Nephron (organoid): Measurements from ENCODE around the gene ATG2A.

Experiments
- H3K27ac Mint-ChIP-seq, 3 experiments: 2 replicates each; pipeline ENCODE4 v1.8.0; 2020; ENCODE audit warnings: mixed read lengths in 3 of 3, mild to moderate bottlenecking in 2 of 3, moderate library complexity in 1 of 3
- H3K27me3 Mint-ChIP-seq: 2 replicates; pipeline ENCODE4 v1.8.0; 2021; ENCODE audit warnings: low read depth, mild to moderate bottlenecking, moderate library complexity, mixed read lengths
- H3K36me3 Mint-ChIP-seq: 2 replicates; pipeline ENCODE4 v1.8.0; 2020; ENCODE audit warnings: low read depth, mixed read lengths
- H3K4me1 Mint-ChIP-seq: 2 replicates; pipeline ENCODE4 v1.8.0; 2020; ENCODE audit warnings: mixed read lengths
- H3K4me3 Mint-ChIP-seq, 3 experiments: 2 replicates each; pipeline ENCODE4 v1.8.0; 2020; ENCODE audit warnings: mild to moderate bottlenecking in 3 of 3, mixed read lengths in 3 of 3, moderate library complexity in 2 of 3
- H3K9me3 Mint-ChIP-seq: 2 replicates; pipeline ENCODE4 v1.8.0; 2020; ENCODE audit warnings: mixed read lengths
- TF ChIP-seq, protein P1 (sequence below), 3 experiments: fragments of 200-600 bp; sonication (generic); IDR thresholded peaks; one replicate each; pipeline ENCODE4 v1.5.0; 2021; ENCODE audit warnings: antibody characterized with exemption in 3 of 3; ENCODE audit not compliant: unreplicated experiment in 3 of 3

ATG2A gene

DNA sequence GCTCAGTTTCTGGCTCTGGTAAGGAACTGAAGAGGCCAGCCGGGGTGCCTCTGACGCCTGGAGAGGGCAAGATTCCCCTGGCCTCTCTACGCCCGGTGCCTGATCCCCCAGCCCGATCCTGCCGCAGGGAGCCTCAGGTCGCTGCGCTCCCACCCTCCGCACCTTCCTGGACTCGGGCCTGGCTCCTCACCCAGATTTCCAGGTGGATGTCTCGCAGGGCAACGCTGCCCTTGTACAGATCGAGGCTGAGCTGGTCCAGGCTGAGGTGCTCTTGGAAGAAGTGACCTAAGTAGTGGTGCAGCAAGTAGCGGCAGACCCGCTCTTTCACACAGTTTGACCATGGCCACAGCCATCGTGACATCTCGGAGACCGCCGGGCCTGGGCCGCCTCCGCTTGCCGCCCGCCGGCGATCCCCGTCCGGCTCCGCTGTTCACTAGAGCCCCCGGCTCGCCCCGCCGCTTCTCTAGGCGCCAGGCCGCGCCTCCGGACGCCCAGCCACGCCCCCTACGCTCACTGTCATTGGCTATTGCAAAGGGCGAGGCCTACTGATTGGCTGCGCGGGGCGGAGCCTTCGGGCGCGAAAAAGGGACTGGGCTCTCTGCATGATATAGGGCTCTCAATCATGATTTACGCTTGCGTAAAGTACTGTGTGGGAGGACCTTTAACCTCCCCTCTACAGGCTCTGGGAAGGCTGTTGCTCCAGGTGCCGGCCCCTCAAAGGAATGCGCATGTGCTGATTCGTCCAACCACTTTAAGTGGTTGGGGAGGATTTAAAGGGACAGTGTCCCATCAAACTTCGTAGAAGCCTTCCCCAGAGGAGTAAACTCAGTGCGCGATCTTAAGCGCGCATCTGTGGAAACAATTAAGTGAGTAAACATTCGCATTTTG is at the start of gene ATG2A:
Gene ATG2A, minus strand, starts transcription at position 435 of the 888 bp plus-strand sequence. Its CDS starts 74 bp downstream, at position 361.
- Mint-ChIP-seq H3K27ac (peak within 1 kb of the TSS; percentile 98 to 99 (median 99)), H3K27me3 (no peaks in the 10 kb centered on the region), H3K4me1 (peaks cover 15% of the 10 kb centered on the region), H3K36me3 (peaks cover 8% of the 10 kb centered on the region), H3K4me3 (peak within 1 kb of the TSS; percentile 90 to 92 (median 91)), H3K9me3 (no peaks in the 10 kb centered on the region)
- TF ChIP-seq, protein P1, sequence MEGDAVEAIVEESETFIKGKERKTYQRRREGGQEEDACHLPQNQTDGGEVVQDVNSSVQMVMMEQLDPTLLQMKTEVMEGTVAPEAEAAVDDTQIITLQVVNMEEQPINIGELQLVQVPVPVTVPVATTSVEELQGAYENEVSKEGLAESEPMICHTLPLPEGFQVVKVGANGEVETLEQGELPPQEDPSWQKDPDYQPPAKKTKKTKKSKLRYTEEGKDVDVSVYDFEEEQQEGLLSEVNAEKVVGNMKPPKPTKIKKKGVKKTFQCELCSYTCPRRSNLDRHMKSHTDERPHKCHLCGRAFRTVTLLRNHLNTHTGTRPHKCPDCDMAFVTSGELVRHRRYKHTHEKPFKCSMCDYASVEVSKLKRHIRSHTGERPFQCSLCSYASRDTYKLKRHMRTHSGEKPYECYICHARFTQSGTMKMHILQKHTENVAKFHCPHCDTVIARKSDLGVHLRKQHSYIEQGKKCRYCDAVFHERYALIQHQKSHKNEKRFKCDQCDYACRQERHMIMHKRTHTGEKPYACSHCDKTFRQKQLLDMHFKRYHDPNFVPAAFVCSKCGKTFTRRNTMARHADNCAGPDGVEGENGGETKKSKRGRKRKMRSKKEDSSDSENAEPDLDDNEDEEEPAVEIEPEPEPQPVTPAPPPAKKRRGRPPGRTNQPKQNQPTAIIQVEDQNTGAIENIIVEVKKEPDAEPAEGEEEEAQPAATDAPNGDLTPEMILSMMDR (IDR thresholded peaks at IDR 0.05; ENCODE audit: unreplicated experiment in 3 of 3), result no peak

DNA sequence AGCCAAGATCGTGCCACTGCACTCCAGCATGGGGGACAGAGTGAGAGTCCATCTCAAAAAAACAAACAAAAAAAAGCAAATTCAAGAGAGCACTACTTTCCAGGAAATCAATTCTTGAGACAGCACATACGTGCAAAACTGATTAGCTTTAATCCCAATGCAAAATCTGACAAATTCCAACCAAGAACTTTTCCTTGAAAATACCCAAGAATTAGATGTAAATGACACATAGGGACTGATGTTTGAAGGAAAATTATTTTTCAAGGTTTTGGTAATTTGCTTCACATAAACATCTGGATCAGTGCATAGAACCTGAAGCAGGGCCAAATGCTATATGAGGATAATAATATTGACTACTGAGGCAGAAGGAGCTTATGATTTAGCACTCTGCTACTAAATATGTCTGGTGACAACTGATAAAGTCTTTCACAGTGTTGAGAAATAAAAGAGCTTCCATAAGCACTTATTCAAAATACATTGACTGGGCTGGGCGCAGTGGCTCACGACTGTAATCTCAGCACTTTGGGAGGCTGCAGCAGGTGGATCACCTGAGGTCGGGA is 46.1 kb upstream of the ATG2A start:
- H3K36me3 Mint-ChIP-seq, result no peaks in the 10 kb centered on the region
- H3K4me1 Mint-ChIP-seq, result no peaks in the 10 kb centered on the region
- no peak overlapping the region for H3K27ac Mint-ChIP-seq
- no peaks in the 10 kb centered on the region for H3K9me3 Mint-ChIP-seq
- peaks cover 4% of the 10 kb centered on the region for H3K27me3 Mint-ChIP-seq
- no peak overlapping the region for H3K4me3 Mint-ChIP-seq
- TF ChIP-seq, protein P1 (IDR thresholded peaks at IDR 0.05; ENCODE audit: unreplicated experiment in 3 of 3), result no peak

DNA sequence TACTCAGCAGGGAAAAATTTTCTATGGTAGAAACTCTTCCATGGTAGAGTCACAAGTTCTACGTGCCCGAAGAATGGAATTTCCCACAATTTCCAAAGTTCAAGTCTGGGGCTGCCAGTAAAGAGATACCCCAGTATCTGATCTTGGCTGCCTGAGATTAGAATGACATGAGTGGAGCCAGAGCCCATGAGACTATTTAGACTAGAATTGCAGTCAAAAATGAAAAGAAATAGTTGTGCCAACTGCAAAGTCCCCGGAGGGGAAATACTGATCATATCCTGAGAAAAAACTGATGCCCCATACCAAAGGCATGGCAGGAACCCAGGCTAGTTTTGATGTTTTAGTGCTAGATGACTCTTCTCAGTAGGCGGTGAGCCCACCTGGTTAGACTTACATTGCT is 43.7 kb upstream of the ATG2A start:
- H3K27ac Mint-ChIP-seq, result no peak overlapping the region
- H3K9me3 Mint-ChIP-seq, result no peaks in the 10 kb centered on the region
- H3K4me1 Mint-ChIP-seq, result no peaks in the 10 kb centered on the region
- H3K36me3 Mint-ChIP-seq, result no peaks in the 10 kb centered on the region
- H3K27me3 Mint-ChIP-seq, result peaks cover 4% of the 10 kb centered on the region
- no peak overlapping the region for H3K4me3 Mint-ChIP-seq
- TF ChIP-seq, protein P1 (IDR thresholded peaks at IDR 0.05; ENCODE audit: unreplicated experiment in 3 of 3), result no peak

DNA sequence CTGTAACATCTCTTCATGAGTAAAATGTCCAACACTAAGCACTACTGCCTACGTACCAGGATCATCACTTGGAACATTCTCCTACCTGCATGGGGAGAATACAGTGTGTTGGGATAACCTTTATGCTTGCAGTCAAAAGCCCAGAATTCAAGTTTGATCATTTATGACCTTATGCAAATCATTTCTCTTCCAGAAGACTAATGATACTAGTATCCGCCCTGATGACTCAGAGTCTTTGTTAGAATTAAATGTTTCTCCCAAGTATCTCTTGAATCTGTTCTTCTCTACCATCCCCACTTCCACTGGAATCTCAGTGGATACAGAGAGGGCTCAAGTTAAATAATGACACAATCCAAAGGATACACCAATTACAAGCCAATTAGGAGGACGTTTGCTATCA is 42.5 kb upstream of the ATG2A start:
- Mint-ChIP-seq H3K36me3 (no peaks in the 10 kb centered on the region), H3K4me1 (no peaks in the 10 kb centered on the region), H3K27ac (no peak overlapping the region), H3K27me3 (peaks cover 4% of the 10 kb centered on the region), H3K9me3 (no peaks in the 10 kb centered on the region), H3K4me3 (no peak overlapping the region)
- TF ChIP-seq, protein P1 (IDR thresholded peaks at IDR 0.05; ENCODE audit: unreplicated experiment in 3 of 3), result no peak

DNA sequence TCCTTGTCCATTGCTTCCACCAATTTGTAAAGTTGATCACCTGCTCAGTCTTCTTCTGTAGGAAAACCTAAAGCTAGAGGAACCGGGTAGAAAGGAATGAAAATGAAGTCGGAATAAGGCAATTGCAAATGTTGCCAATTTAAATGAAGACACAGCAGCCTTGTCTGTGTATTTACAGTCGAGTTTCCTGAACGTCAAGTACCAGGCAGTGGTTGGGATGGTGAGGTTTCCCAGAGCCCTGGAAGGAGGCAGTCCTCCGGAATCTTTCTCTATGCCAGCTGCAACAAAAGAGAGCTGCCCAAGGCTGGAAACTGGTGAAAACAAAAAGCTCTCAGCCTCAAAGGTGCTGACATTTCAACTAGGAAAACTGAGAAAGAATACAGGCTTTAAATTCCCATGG is 37.2 kb upstream of the ATG2A start:
- H3K27ac Mint-ChIP-seq, result peak overlapping the region in 1 of 3 experiments; percentile 38

More for the DNA sequence above, 37.2 kb upstream of the ATG2A start:
- Mint-ChIP-seq H3K27me3 (peaks cover 14% of the 10 kb centered on the region), H3K36me3 (no peaks in the 10 kb centered on the region), H3K4me1 (no peaks in the 10 kb centered on the region), H3K4me3 (no peak overlapping the region), H3K9me3 (no peaks in the 10 kb centered on the region)
- TF ChIP-seq, protein P1 (IDR thresholded peaks at IDR 0.05; ENCODE audit: unreplicated experiment in 3 of 3), result no peak
